Vagina (tissue), 2 donors: ENCODE data around the gene RIMBP3C. TPM values are rescaled to one million over a fixed set of nuclear protein-coding genes. Genes with fewer than 3 reads are reported as not detected.
"Not testable (repeated sequence)": the region's sequence is repeated elsewhere in the genome, so short reads cannot be mapped to it uniquely, and the experiment has no call there.

ENCODE experiments used
- DNase-seq, 2 donors: peaks; one replicate each; pipeline ENCODE4 v3.0.0-alpha.2; 2017; ENCODE audit errors: extremely low spot score in 2 of 2
- H3K27ac ChIP-seq: fragments of 200-600 bp; sonication (generic); one replicate; pipeline ENCODE4 v1.5.1; 2019
- H3K27me3 ChIP-seq: fragments of 200-600 bp; sonication (generic); one replicate; pipeline ENCODE4 v1.5.1; 2019
- H3K36me3 ChIP-seq, 2 donors: fragments of 200-600 bp; sonication (generic); one replicate each; pipeline ENCODE4 v1.5.1; 2017 to 2019
- H3K4me1 ChIP-seq: fragments of 200-600 bp; sonication (generic); one replicate; pipeline ENCODE4 v1.5.1; 2019
- H3K4me3 ChIP-seq, 2 donors: fragments of 200-600 bp; sonication (generic); 1 replicate in 1 of 2; 2 replicates in 1 of 2; pipeline ENCODE4 v1.5.1; 2016 to 2019
- H3K9me3 ChIP-seq: fragments of 200-600 bp; sonication (generic); one replicate; pipeline ENCODE4 v1.5.1; 2019
- POLR2A ChIP-seq, 2 donors: fragments of 450-650 bp; IDR thresholded peaks; one replicate each; pipeline ENCODE4 v1.6.1; 2017; ENCODE audit warnings: antibody characterized with exemption in 2 of 2, mild to moderate bottlenecking in 2 of 2, moderate library complexity in 2 of 2
- POLR2AphosphoS5 ChIP-seq, 2 donors: sonication (generic); formaldehyde crosslinking; IDR thresholded peaks; one replicate each; pipeline ENCODE4 v1.9.0; 2017; ENCODE audit warnings: antibody characterized with exemption in 2 of 2, mild to moderate bottlenecking in 2 of 2, low read depth in 1 of 2; ENCODE audit not compliant: insufficient read depth in 1 of 2
- intact Hi-C: fragments of 100-400 bp; cut with DNase I; formaldehyde crosslinking; loops from one replicate; pipeline ENCODE4 v1.15.1; 2023
- total RNA-seq: library from RNA; depleted of rRNA; stranded (reverse); fragments of >200 nt; gene quantifications from one replicate; pipeline ENCODE4 v1.2.3, GENCODE V29; 2016
- TF ChIP-seq, protein P1 (sequence below), 3 experiments: fragments of 450-650 bp in 2 of 3; fragments of 200-600 bp in 1 of 3; sonication (generic) in 1 of 3; IDR thresholded peaks; one replicate each; pipeline ENCODE4 v1.5.1; 2017 to 2019; ENCODE audit warnings: antibody characterized with exemption in 3 of 3, mild to moderate bottlenecking in 2 of 3, moderate library complexity in 2 of 3

The RIMBP3C gene
- total RNA-seq, 1 donor from 2014 or later, result not detected

DNA sequence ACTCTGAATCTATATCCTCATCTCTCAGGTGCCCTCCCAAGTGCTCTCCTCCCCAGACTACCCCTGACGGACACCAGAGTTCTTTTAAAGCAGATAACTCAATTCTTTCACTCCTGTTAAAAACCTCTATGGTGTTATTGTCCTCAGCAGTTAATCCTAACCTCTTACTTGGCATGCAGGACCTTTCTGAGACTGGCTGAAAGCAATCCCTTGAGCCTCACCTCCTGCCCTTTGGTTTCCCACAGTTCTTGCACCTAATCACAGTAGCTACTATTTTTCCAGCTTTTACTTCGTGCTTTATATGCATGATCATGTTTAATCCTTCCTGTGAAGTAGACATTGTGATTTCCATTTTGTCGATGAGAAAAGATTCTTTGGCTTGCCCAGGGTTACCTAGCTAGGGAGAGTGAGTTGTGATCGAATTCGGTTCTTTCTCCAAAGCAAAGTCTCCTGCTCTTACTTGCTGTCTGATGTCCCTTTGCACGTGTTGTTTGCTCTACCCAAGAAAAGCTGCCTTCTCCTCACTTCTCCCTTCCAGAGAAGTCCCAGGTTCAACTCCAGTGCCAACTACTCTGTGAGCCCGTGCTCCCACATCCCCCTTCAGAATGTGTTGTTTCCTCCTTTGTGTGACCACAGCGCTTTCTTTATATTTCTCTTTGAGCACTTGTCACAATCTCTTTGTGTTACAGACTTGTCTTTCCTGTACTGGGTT is 18.4 kb upstream of the RIMBP3C start:
- Histone ChIP-seq H3K27me3 (no peaks in the 10 kb centered on the region), H3K9me3 (no peaks in the 10 kb centered on the region), H3K4me1 (peaks cover 62% of the 10 kb centered on the region), H3K27ac (no peak overlapping the region), H3K36me3 (no peaks in the 10 kb centered on the region), H3K4me3 (peak overlapping the region in 1 of 2 donors; percentile 99)
- intact Hi-C loops, result no loop called here
- TF ChIP-seq POLR2AphosphoS5 (IDR thresholded peaks at IDR 0.05; ENCODE audit: insufficient read depth in 1 of 2, low read depth in 1 of 2) (no peak), POLR2A (IDR thresholded peaks at IDR 0.05) (no peak)
- TF ChIP-seq, protein P1, sequence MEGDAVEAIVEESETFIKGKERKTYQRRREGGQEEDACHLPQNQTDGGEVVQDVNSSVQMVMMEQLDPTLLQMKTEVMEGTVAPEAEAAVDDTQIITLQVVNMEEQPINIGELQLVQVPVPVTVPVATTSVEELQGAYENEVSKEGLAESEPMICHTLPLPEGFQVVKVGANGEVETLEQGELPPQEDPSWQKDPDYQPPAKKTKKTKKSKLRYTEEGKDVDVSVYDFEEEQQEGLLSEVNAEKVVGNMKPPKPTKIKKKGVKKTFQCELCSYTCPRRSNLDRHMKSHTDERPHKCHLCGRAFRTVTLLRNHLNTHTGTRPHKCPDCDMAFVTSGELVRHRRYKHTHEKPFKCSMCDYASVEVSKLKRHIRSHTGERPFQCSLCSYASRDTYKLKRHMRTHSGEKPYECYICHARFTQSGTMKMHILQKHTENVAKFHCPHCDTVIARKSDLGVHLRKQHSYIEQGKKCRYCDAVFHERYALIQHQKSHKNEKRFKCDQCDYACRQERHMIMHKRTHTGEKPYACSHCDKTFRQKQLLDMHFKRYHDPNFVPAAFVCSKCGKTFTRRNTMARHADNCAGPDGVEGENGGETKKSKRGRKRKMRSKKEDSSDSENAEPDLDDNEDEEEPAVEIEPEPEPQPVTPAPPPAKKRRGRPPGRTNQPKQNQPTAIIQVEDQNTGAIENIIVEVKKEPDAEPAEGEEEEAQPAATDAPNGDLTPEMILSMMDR (IDR thresholded peaks at IDR 0.05), result no peak
- DNase-seq, result no peak

DNA sequence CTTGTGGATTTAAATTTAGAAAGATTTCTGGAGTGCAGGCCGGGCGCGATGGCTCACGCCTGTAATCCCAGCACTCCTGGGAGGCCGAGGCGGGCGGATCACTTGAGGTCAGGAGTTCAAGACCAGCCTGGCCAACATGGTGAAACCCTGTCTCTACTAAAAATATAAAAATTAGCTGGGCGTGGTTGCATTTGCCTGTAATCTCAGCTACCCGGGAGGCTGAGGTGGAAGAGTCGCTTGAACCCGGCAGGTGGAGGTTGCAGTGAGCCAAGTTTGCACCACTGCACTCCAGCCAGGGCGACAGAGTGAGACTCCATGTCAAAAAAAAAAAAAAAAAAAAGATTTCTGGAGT is 17.8 kb upstream of the RIMBP3C start:
- not testable (repeated sequence) for H3K27ac ChIP-seq

DNA sequence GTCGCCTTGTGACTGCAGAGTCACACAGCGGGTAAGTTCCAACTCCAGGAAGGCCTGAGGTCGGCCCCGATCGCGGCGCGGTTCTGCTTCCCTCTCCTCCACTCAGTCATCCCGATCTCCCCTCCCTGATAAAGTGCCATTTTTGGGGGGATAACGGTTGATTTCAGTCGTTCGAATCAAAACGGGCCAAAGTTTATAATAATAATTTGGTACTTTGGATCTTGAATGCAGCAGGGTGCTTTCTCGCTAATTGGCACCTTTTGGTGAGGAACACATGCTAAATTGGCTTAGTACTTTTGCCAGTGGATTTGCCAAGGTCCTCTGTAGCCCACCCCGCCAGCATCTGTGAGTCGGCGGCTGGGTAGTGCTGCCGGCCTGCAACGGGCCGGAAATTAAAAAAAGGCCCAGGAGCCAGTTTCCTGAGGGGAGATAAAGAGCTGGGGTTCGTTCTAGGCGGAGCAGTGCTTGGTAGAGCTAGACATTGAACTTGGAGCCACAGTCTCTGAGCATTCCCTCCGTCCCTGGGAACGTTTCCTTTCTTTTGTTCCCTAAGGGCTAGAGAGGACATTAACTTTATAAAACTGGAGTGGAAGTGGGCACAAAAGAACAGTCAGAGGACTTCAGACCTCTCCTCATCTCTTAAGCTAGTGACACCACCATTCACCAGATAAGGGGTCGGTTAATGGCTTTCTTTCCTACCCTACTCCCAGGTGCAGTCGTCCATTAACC is 17.2 kb upstream of the RIMBP3C start:
- intact Hi-C loops, result no loop called here
- DNase-seq, result no peak
- Histone ChIP-seq H3K27me3 (no peaks in the 10 kb centered on the region), H3K4me1 (peaks cover 51% of the 10 kb centered on the region), H3K36me3 (no peaks in the 10 kb centered on the region), H3K27ac (peak overlapping the region; percentile 93), H3K4me3 (peak overlapping the region; percentile 83 to 99), H3K9me3 (no peaks in the 10 kb centered on the region)
- TF ChIP-seq, protein P1 (IDR thresholded peaks at IDR 0.05), result no peak
- TF ChIP-seq POLR2AphosphoS5 (IDR thresholded peaks at IDR 0.05; ENCODE audit: insufficient read depth in 1 of 2, low read depth in 1 of 2), result no peak

More for the DNA sequence above, 17.8 kb upstream of the RIMBP3C start:
- peaks cover 57% of the 10 kb centered on the region for H3K4me1 ChIP-seq
- H3K27me3 ChIP-seq, DNase-seq, H3K9me3 ChIP-seq, intact Hi-C loops, H3K36me3 ChIP-seq: not testable (repeated sequence)
- H3K4me3 ChIP-seq, result peak overlapping the region; percentile 83 to 99

DNA sequence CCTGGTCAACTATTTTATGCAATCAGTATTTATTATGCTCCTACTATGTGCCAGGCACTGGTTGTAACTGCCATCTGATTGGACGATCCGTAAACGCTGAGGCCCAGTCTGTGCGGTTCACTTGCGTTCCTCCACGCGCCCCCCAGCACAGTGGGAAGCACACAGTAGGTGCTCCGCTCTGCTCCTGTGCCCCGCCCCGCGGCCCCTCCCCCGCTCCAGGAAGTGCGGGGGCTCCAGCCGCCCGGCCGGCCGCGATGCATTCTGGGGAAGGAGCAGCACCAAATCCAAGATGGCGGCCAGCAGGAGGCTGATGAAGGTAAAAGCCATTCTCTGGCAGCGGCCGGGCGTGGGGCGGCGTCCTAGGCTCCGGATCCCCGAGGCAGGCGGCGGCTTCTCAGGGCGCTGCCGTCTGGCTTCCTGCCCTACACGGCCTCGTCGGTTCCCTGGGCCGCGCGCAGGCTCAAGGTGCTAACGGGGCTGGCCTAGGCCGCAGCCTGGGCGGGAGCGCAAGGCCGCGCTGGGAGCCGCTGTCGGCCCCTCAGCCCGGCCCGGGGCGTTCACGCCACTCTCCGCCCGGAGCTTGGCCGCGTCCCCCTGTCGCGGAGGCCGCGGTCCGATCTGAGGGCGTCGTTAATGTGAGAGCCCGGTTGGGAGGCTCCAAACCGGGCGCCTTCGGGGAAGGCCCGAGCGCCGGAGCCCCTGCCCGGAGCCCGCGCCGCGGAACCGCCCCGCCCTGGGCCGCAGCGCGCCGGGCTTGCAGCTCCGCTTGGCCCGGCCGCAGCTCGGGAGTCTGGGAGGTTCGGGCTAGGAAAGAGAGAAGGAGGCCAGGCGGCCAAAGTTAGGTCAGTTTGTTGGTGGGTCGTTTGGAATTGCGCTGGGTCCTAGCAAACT is 16.4 kb upstream of the RIMBP3C start, which contains the start of gene UBE2L3:
Gene UBE2L3, plus strand, starts transcription at position 259 of the 891 bp plus-strand sequence. Its CDS starts 31 bp downstream, at position 290.
- Histone ChIP-seq H3K4me3 (peak within 1 kb of the TSS; percentile 83 to 99), H3K27ac (peak within 1 kb of the TSS; percentile 93), H3K27me3 (no peaks in the 10 kb centered on the region), H3K9me3 (no peaks in the 10 kb centered on the region), H3K36me3 (no peaks in the 10 kb centered on the region), H3K4me1 (peaks cover 43% of the 10 kb centered on the region)
- DNase-seq, result no peak
- TF ChIP-seq, protein P1 (IDR thresholded peaks at IDR 0.05), result no peak
- no peak for TF ChIP-seq POLR2A (IDR thresholded peaks at IDR 0.05)
- peak; percentile 81 to 89 for TF ChIP-seq POLR2AphosphoS5 (IDR thresholded peaks at IDR 0.05; ENCODE audit: insufficient read depth in 1 of 2, low read depth in 1 of 2)
- intact Hi-C loops, result no loop called here

DNA sequence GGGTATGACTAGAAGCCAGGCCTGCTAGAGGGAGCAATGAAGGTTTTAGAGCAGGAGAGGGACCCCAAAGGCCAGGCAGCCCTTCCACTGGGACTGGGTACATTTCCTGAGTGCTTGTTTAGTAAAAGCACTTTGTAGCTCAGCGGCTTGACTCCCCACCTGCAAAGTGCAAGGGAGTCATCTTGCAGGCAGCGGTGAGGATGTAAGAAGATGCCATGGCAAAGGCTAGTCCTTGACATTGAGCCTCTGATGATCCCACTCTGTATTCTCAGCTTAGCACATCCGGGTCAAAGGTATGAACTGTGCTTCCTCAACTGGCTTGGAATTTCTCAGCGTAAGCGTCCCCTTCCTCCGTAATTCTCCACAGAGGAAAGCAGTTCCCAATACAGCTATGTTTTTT is 13.2 kb upstream of the RIMBP3C start:
- H3K4me1 ChIP-seq, result peaks cover 12% of the 10 kb centered on the region
- intact Hi-C loops, result no loop called here

More for the DNA sequence above, 13.2 kb upstream of the RIMBP3C start:
- H3K36me3 ChIP-seq, result no peaks in the 10 kb centered on the region
- no peak overlapping the region for H3K4me3 ChIP-seq
- no peaks in the 10 kb centered on the region for H3K9me3 ChIP-seq
- TF ChIP-seq, protein P1 (IDR thresholded peaks at IDR 0.05), result no peak
- TF ChIP-seq POLR2AphosphoS5 (IDR thresholded peaks at IDR 0.05; ENCODE audit: insufficient read depth in 1 of 2, low read depth in 1 of 2) (no peak), POLR2A (IDR thresholded peaks at IDR 0.05) (no peak)
- DNase-seq, result no peak
- H3K27me3 ChIP-seq, result no peaks in the 10 kb centered on the region
- no peak overlapping the region for H3K27ac ChIP-seq
